Stimulated activated CD8-positive, alpha-beta memory T cell treated with anti-CD3 and anti-CD28 coated beads, Interleukin-4, amount 100 ng/mL, for 4 hours (primary cell): ENCODE results near the gene ACTR6.

Experiments
- DNase-seq, 2 donors: peaks; one replicate each; pipeline ENCODE4 v3.0.0-alpha.2; 2020; ENCODE audit warnings: low read depth in 2 of 2, low spot score in 1 of 2

ACTR6 gene

GRCh38 chr12:100265732-100266584 lies 65.3 kb downstream of the ACTR6 start:
- no peak for DNase-seq

GRCh38 chr12:100266585-100266834 lies 65.9 kb downstream of the ACTR6 start:
- peak; percentile 84 to 90 for DNase-seq

- DNase-seq: peak; percentile 83 to 84
Measured at GRCh38 chr12:100266835-100267602, 66.4 kb downstream of the ACTR6 start, which contains the start of the genes DEPDC4 and SCYL2. Gene DEPDC4 (minus strand): TSS chr12:100267079. CDS start chr12:100267076, 3 bp downstream. Gene SCYL2 (plus strand): TSS chr12:100267177. CDS start chr12:100282971, 15,794 bp downstream.

- DNase-seq: no peak
Measured at GRCh38 chr12:100267603-100268281, 67.1 kb downstream of the ACTR6 start.

- DNase-seq: no peak
Measured at GRCh38 chr12:100268835-100269564, 68.4 kb downstream of the ACTR6 start.

GRCh38 chr12:100273782-100274181 lies 73.2 kb downstream of the ACTR6 start:
- no peak for DNase-seq
